Sigmoid colon (tissue), 4 donors: ENCODE measurements around the gene RHOT1.
"Not testable (repeated sequence)": the region's sequence is repeated elsewhere in the genome, so short reads cannot be mapped to it uniquely, and the experiment has no call there.

ENCODE experiments used
- EP300 ChIP-seq, 4 donors: sonication (generic); formaldehyde crosslinking; IDR thresholded peaks; one replicate each; pipeline ENCODE4 v1.6.1; 2017; ENCODE audit warnings: antibody characterized with exemption in 4 of 4
- POLR2A ChIP-seq, 2 donors: fragments of 450-650 bp; IDR thresholded peaks; one replicate each; pipeline ENCODE4 v1.6.1; 2016; ENCODE audit warnings: antibody characterized with exemption in 2 of 2, mild to moderate bottlenecking in 2 of 2, moderate library complexity in 2 of 2
- POLR2AphosphoS5 ChIP-seq, 4 donors: sonication (generic); formaldehyde crosslinking; IDR thresholded peaks; one replicate each; pipeline ENCODE4 v1.6.1; 2017; ENCODE audit warnings: antibody characterized with exemption in 4 of 4
- TF ChIP-seq, protein P1 (sequence below), 4 experiments: fragments of 450-650 bp in 3 of 4; fragments of 200-600 bp in 1 of 4; IDR thresholded peaks; one replicate each; pipeline ENCODE4 v1.5.1; 2016 to 2019; ENCODE audit warnings: antibody characterized with exemption in 4 of 4, mild to moderate bottlenecking in 3 of 4, moderate library complexity in 2 of 4

- TF ChIP-seq POLR2AphosphoS5, POLR2A, EP300 (IDR thresholded peaks at IDR 0.05): not testable (repeated sequence)
- TF ChIP-seq, protein P1, sequence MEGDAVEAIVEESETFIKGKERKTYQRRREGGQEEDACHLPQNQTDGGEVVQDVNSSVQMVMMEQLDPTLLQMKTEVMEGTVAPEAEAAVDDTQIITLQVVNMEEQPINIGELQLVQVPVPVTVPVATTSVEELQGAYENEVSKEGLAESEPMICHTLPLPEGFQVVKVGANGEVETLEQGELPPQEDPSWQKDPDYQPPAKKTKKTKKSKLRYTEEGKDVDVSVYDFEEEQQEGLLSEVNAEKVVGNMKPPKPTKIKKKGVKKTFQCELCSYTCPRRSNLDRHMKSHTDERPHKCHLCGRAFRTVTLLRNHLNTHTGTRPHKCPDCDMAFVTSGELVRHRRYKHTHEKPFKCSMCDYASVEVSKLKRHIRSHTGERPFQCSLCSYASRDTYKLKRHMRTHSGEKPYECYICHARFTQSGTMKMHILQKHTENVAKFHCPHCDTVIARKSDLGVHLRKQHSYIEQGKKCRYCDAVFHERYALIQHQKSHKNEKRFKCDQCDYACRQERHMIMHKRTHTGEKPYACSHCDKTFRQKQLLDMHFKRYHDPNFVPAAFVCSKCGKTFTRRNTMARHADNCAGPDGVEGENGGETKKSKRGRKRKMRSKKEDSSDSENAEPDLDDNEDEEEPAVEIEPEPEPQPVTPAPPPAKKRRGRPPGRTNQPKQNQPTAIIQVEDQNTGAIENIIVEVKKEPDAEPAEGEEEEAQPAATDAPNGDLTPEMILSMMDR (IDR thresholded peaks at IDR 0.05): not testable (repeated sequence)
These were observed 13.8 kb upstream of the RHOT1 start for GRCh38 chr17:32128470-32128869.
